ENCODE results near the gene CTLA4. TPM values are rescaled to one million over a fixed set of nuclear protein-coding genes. Genes with fewer than 3 reads are reported as not detected.

Gene CTLA4
- not detected for total RNA-seq
- long read RNA-seq: 0 reads

- no peak for DNase-seq (ENCODE audit: low spot score)
- intact Hi-C loops (cut with DNase I): no loop called here
These were observed at the start of gene CTLA4 for GRCh38 chr2:203867561-203868200. Gene CTLA4 (plus strand): TSS chr2:203867771. CDS start chr2:203867943, 172 bp downstream.

GRCh38 chr2:203818656-203819055, 48.9 kb upstream of the CTLA4 start:
- intact Hi-C loops (cut with DNase I): loop anchor here (5.0 kb wide), 2 partner anchors 89 to 581 kb away; partner anchors contain the start of gene CYP20A1
- no peak for DNase-seq (ENCODE audit: low spot score)

GRCh38 chr2:203819434-203820133, 48.0 kb upstream of the CTLA4 start:
- intact Hi-C loops (cut with DNase I): loop anchor here (5.0 kb wide), 2 partner anchors 88 to 582 kb away; partner anchors contain the start of gene CYP20A1
- no peak for DNase-seq (ENCODE audit: low spot score)

- DNase-seq (ENCODE audit: low spot score): no peak
- intact Hi-C loops (cut with DNase I): no loop called here
These were observed 46.6 kb upstream of the CTLA4 start for GRCh38 chr2:203820969-203821368.

GRCh38 chr2:203822240-203822639, 45.3 kb upstream of the CTLA4 start:
- intact Hi-C loops (cut with DNase I): no loop called here
- DNase-seq (ENCODE audit: low spot score): no peak

GRCh38 chr2:203823173-203823572, 44.4 kb upstream of the CTLA4 start:
- intact Hi-C loops (cut with DNase I): no loop called here

GRCh38 chr2:203824057-203824456, 43.5 kb upstream of the CTLA4 start:
- no peak for DNase-seq (ENCODE audit: low spot score)
- intact Hi-C loops (cut with DNase I): no loop called here

More at GRCh38 chr2:203823173-203823572, 44.4 kb upstream of the CTLA4 start:
- DNase-seq (ENCODE audit: low spot score): no peak

GRCh38 chr2:203824603-203825002, 43.0 kb upstream of the CTLA4 start:
- intact Hi-C loops (cut with DNase I): no loop called here
- no peak for DNase-seq (ENCODE audit: low spot score)

- DNase-seq (ENCODE audit: low spot score): no peak
- intact Hi-C loops (cut with DNase I): no loop called here
These were observed 40.9 kb upstream of the CTLA4 start for GRCh38 chr2:203826704-203827103.

GRCh38 chr2:203830304-203831055, 37.1 kb upstream of the CTLA4 start:
- intact Hi-C loops (cut with DNase I): no loop called here
- no peak for DNase-seq (ENCODE audit: low spot score)

- no peak for DNase-seq (ENCODE audit: low spot score)
- intact Hi-C loops (cut with DNase I): no loop called here
These were observed 32.2 kb upstream of the CTLA4 start for GRCh38 chr2:203835420-203835819.

- intact Hi-C loops (cut with DNase I): no loop called here
- no peak for DNase-seq (ENCODE audit: low spot score)
These were observed 31.4 kb upstream of the CTLA4 start for GRCh38 chr2:203835892-203836800.

GRCh38 chr2:203840655-203841205, 26.8 kb upstream of the CTLA4 start:
- DNase-seq (ENCODE audit: low spot score): no peak
- intact Hi-C loops (cut with DNase I): no loop called here

GRCh38 chr2:203841654-203842053, 25.9 kb upstream of the CTLA4 start:
- intact Hi-C loops (cut with DNase I): no loop called here
- no peak for DNase-seq (ENCODE audit: low spot score)

GRCh38 chr2:203842373-203842772, 25.2 kb upstream of the CTLA4 start:
- no peak for DNase-seq (ENCODE audit: low spot score)
- intact Hi-C loops (cut with DNase I): no loop called here

GRCh38 chr2:203846490-203847105, 21.0 kb upstream of the CTLA4 start:
- intact Hi-C loops (cut with DNase I): no loop called here
- DNase-seq (ENCODE audit: low spot score): no peak

- intact Hi-C loops (cut with DNase I): no loop called here
- DNase-seq (ENCODE audit: low spot score): no peak
These were observed 18.6 kb upstream of the CTLA4 start for GRCh38 chr2:203849010-203849409.

GRCh38 chr2:203852760-203853159, 14.8 kb upstream of the CTLA4 start:
- intact Hi-C loops (cut with DNase I): no loop called here

GRCh38 chr2:203853271-203853670, 14.3 kb upstream of the CTLA4 start:
- intact Hi-C loops (cut with DNase I): no loop called here
- no peak for DNase-seq (ENCODE audit: low spot score)

More at GRCh38 chr2:203852760-203853159, 14.8 kb upstream of the CTLA4 start:
- no peak for DNase-seq (ENCODE audit: low spot score)

Data from cardiac septum (tissue), 1 donor.